Neural cell (in vitro differentiated cells): Measurements from ENCODE around the gene XPO4. TPM values are rescaled to one million over a fixed set of nuclear protein-coding genes. Genes with fewer than 3 reads are reported as not detected.
A peak's percentile ranks its signal among the peaks of the same experiment; 100 is the strongest.

Experiments used
- H2AFZ ChIP-seq: fragments of 200-600, 300-800 bp; sonication (generic), shearing (Covaris generic); 2 replicates; pipeline ENCODE4 v1.6.0; 2014; ENCODE audit warnings: low read depth, mild to moderate bottlenecking, antibody characterized with exemption, low read length, moderate library complexity
- H3F3A ChIP-seq: fragments of 200-600 bp; shearing (Covaris generic); 2 replicates; pipeline ENCODE4 v1.6.1; 2016; ENCODE audit warnings: mild to moderate bottlenecking, moderate library complexity, mixed read lengths, antibody characterized with exemption, low read length; ENCODE audit not compliant: insufficient read depth, poor library complexity, severe bottlenecking
- H3K27ac ChIP-seq: fragments of 200-600, 300-800 bp; sonication (generic), shearing (Covaris generic); 2 replicates; pipeline ENCODE4 v1.5.1; 2014; ENCODE audit warnings: mild to moderate bottlenecking, low read length, moderate library complexity
- H3K27me3 ChIP-seq: fragments of 300-800, 200-600 bp; sonication (generic), shearing (Covaris generic); 2 replicates; pipeline ENCODE4 v1.6.0; 2014; ENCODE audit warnings: mild to moderate bottlenecking, low read depth, low read length, moderate library complexity; ENCODE audit not compliant: insufficient read depth
- H3K36me3 ChIP-seq: fragments of 300-800, 200-600 bp; sonication (generic), shearing (Covaris generic); 2 replicates; pipeline ENCODE4 v1.5.1; 2014; ENCODE audit warnings: mild to moderate bottlenecking, antibody characterized with exemption, low read length, moderate library complexity; ENCODE audit not compliant: insufficient read depth
- H3K4me2 ChIP-seq: fragments of 300-800, 200-600 bp; sonication (generic), shearing (Covaris generic); 2 replicates; pipeline ENCODE4 v1.6.0; 2014; ENCODE audit warnings: mild to moderate bottlenecking, low read length
- H3K4me3 ChIP-seq: fragments of 300-800, 200-600 bp; sonication (generic), shearing (Covaris generic); 2 replicates; pipeline ENCODE4 v1.5.1; 2014; ENCODE audit warnings: mild to moderate bottlenecking, low read length, moderate library complexity
- H3K79me2 ChIP-seq: fragments of 200-600 bp; shearing (Covaris generic); replicated peaks from 2 replicates; pipeline ENCODE4 v1.6.0; 2014; ENCODE audit warnings: mild to moderate bottlenecking, low read length, moderate library complexity; ENCODE audit not compliant: insufficient read depth
- H3K9ac ChIP-seq: fragments of 300-800, 200-600 bp; sonication (generic), shearing (Covaris generic); 2 replicates; pipeline ENCODE4 v1.6.1; 2016; ENCODE audit warnings: mild to moderate bottlenecking, low read length, mixed read lengths
- H3K9me2 ChIP-seq: fragments of 200-600 bp; shearing (Covaris generic); 2 replicates; pipeline ENCODE4 v1.6.1; 2016; ENCODE audit warnings: mild to moderate bottlenecking, low read length, mixed read lengths; ENCODE audit not compliant: insufficient read depth
- H3K9me3 ChIP-seq: fragments of 200-600, 300-800 bp; sonication (generic), shearing (Covaris generic); 2 replicates; pipeline ENCODE4 v1.6.1; 2016; ENCODE audit warnings: mild to moderate bottlenecking, mixed run types, low read length, moderate library complexity, mixed read lengths
- H4K20me1 ChIP-seq: fragments of 200-600 bp; shearing (Covaris generic); 2 replicates; pipeline ENCODE4 v1.6.1; 2016; ENCODE audit warnings: mild to moderate bottlenecking, mixed run types; ENCODE audit not compliant: insufficient read depth
- CTCF ChIP-seq: fragments of 450-650 bp; IDR thresholded peaks from 2 replicates; pipeline ENCODE4 v1.5.1; 2014; ENCODE audit warnings: antibody characterized with exemption, mild to moderate bottlenecking, moderate library complexity; ENCODE audit not compliant: poor library complexity, severe bottlenecking
- EP300 ChIP-seq: fragments of 450-650 bp; conservative IDR thresholded peaks from 2 replicates; pipeline ENCODE4 v1.6.1; 2014; ENCODE audit warnings: antibody characterized with exemption, mild to moderate bottlenecking, moderate library complexity; ENCODE audit not compliant: poor library complexity, severe bottlenecking
- EZH2 ChIP-seq: fragments of 200-600, 300-800 bp; shearing (Covaris generic), sonication (generic); IDR thresholded peaks from 2 replicates; pipeline ENCODE4 v1.6.1; 2014; ENCODE audit warnings: antibody characterized with exemption, low read length, borderline replicate concordance, mild to moderate bottlenecking; ENCODE audit not compliant: insufficient read depth, poor library complexity, severe bottlenecking
- MXI1 ChIP-seq: fragments of 450-650 bp; conservative IDR thresholded peaks from 2 replicates; pipeline ENCODE4 v1.6.1; 2014; ENCODE audit warnings: antibody characterized with exemption, mild to moderate bottlenecking; ENCODE audit not compliant: poor library complexity, severe bottlenecking
- POLR2AphosphoS5 ChIP-seq: IDR thresholded peaks from 2 replicates; pipeline ENCODE4 v1.6.1; 2012
- RAD21 ChIP-seq: fragments of 450-650 bp; conservative IDR thresholded peaks from 2 replicates; pipeline ENCODE4 v1.6.1; 2014; ENCODE audit warnings: antibody characterized with exemption, mild to moderate bottlenecking, moderate library complexity
- SMC3 ChIP-seq: fragments of 450-650 bp; conservative IDR thresholded peaks from 2 replicates; pipeline ENCODE4 v1.6.1; 2014; ENCODE audit warnings: antibody characterized with exemption, mild to moderate bottlenecking, moderate library complexity; ENCODE audit not compliant: poor library complexity
- TAF1 ChIP-seq: IDR thresholded peaks from 2 replicates; pipeline ENCODE4 v1.6.1; 2012; ENCODE audit warnings: low read depth
- polyA plus RNA-seq: library from polyadenylated mRNA; depleted of rRNA; stranded (reverse); fragments of >200 nt; gene quantifications from 2 replicates; pipeline ENCODE4 v1.2.3, GENCODE V29; 2014
- TF ChIP-seq, protein P1 (sequence below): IDR thresholded peaks from 2 replicates; pipeline ENCODE4 v1.6.1; 2012; ENCODE audit warnings: borderline replicate concordance

XPO4 gene
- polyA plus RNA-seq, 1 donor from 2014 or later: 13.0 TPM

DNA sequence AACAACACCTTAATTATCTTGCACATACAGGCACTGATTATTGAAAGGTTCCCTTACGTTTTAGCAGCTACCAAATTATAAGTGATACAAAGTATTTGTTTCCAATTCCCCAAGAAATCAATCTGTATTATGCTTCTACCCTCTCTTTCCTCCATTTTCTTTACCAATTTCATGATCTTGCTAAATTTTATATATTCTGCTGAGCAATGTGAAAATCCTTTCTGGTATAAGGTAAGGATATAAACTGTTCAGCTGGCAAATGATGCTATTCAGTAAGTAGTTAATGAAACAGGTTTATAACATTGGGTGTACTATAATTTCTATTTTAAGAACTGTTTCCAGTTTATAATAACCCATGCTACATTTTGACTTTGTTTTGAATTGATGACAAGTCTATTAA is 127.8 kb downstream of the XPO4 start:
- no peak overlapping the region for H3K4me3 ChIP-seq
- no peaks in the 10 kb centered on the region for H3K27me3 ChIP-seq
- no peak overlapping the region for H3K4me2 ChIP-seq
- no peaks in the 10 kb centered on the region for H3K36me3 ChIP-seq
- H3K9me2 ChIP-seq: no peaks in the 10 kb centered on the region
- TF ChIP-seq EZH2 (no peak), POLR2AphosphoS5 (no peak), RAD21 (no peak), TAF1 (no peak), CTCF (no peak), EP300 (no peak), MXI1 (no peak), SMC3 (no peak)
- TF ChIP-seq, protein P1, sequence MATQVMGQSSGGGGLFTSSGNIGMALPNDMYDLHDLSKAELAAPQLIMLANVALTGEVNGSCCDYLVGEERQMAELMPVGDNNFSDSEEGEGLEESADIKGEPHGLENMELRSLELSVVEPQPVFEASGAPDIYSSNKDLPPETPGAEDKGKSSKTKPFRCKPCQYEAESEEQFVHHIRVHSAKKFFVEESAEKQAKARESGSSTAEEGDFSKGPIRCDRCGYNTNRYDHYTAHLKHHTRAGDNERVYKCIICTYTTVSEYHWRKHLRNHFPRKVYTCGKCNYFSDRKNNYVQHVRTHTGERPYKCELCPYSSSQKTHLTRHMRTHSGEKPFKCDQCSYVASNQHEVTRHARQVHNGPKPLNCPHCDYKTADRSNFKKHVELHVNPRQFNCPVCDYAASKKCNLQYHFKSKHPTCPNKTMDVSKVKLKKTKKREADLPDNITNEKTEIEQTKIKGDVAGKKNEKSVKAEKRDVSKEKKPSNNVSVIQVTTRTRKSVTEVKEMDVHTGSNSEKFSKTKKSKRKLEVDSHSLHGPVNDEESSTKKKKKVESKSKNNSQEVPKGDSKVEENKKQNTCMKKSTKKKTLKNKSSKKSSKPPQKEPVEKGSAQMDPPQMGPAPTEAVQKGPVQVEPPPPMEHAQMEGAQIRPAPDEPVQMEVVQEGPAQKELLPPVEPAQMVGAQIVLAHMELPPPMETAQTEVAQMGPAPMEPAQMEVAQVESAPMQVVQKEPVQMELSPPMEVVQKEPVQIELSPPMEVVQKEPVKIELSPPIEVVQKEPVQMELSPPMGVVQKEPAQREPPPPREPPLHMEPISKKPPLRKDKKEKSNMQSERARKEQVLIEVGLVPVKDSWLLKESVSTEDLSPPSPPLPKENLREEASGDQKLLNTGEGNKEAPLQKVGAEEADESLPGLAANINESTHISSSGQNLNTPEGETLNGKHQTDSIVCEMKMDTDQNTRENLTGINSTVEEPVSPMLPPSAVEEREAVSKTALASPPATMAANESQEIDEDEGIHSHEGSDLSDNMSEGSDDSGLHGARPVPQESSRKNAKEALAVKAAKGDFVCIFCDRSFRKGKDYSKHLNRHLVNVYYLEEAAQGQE: no peak
- H3K79me2 ChIP-seq: no peaks in the 10 kb centered on the region
- no peak overlapping the region for H3K27ac ChIP-seq
- H3K9me3 ChIP-seq: peaks cover 8% of the 10 kb centered on the region
- no peak overlapping the region for H3K9ac ChIP-seq
- H3F3A ChIP-seq: no peaks in the 10 kb centered on the region
- no peak overlapping the region for H2AFZ ChIP-seq
- H4K20me1 ChIP-seq: no peaks in the 10 kb centered on the region

GRCh38 chr13:20773194-20774080 is 129.1 kb downstream of the XPO4 start, which contains the start of gene EEF1AKMT1:
TSS of gene EEF1AKMT1 (minus strand) at chr13:20773961. CDS start at chr13:20757598, 16,363 bp downstream.
- Histone ChIP-seq H3K9ac (peak within 1 kb of the TSS; percentile 71), H3K36me3 (no peaks in the 10 kb centered on the region), H3K9me3 (peaks cover 8% of the 10 kb centered on the region), H3K4me3 (peak within 1 kb of the TSS; percentile 72), H3K4me2 (peak within 1 kb of the TSS; percentile 33), H3K79me2 (no peaks in the 10 kb centered on the region), H3F3A (no peaks in the 10 kb centered on the region), H3K27ac (peak within 1 kb of the TSS; percentile 69), H2AFZ (peak within 1 kb of the TSS; percentile 46), H4K20me1 (no peaks in the 10 kb centered on the region), H3K9me2 (no peaks in the 10 kb centered on the region), H3K27me3 (no peaks in the 10 kb centered on the region)
- peak; percentile 81 for TF ChIP-seq POLR2AphosphoS5
- no peak for TF ChIP-seq SMC3
- TF ChIP-seq MXI1: no peak
